ENCODE measurements around the gene EFNA4.
A peak's percentile ranks its signal among the peaks of the same experiment; 100 is the strongest.

The EFNA4 gene

DNA sequence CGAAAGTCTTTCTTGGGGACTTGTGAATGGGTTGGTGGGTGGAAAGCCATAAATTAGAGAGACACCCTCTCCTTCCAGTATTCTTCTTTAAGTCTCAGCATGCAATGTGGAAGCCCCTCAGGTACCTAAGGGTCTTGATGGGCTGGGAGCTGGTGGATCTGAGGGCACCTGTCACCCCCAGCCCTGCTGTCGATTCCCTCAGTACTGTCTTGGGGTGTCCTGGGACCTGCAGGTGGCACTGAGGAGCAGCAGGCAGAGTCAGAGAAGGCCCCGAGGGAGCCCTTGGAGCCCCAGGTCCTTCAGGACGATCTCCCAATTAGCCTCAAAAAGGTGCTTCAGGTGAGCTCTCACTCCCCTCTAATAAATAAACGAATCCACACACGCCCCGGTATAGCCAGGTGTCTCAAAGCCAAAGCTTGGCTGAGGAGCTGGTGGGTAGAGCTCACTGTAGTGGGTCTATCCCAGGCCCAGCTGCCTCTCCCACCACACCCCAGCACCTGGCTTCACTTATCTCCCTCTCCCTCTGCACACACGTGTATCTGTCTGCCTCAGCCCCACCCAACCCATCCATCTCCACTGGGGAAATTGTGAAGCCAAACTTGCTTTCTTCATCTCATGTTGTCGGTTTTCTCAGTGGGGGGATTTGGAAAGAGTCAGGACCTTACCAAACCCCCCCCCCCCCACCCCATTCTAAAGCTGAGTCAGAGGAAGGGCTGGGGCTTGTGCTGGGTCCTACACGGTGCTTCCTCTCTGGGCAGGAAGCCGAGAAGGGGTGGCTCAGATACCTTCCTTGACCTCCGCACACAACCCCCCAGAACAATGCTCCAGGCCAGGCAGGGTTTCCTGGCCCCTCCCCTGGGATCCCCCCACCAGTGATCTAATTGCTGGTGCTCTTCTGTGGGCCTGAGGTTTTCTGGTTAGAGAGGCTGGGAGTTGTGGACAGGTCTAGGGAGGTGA, 10.8 kb upstream of the EFNA4 start:
- DNase-seq: peak in 1 of 2 donors; percentile 32

DNA sequence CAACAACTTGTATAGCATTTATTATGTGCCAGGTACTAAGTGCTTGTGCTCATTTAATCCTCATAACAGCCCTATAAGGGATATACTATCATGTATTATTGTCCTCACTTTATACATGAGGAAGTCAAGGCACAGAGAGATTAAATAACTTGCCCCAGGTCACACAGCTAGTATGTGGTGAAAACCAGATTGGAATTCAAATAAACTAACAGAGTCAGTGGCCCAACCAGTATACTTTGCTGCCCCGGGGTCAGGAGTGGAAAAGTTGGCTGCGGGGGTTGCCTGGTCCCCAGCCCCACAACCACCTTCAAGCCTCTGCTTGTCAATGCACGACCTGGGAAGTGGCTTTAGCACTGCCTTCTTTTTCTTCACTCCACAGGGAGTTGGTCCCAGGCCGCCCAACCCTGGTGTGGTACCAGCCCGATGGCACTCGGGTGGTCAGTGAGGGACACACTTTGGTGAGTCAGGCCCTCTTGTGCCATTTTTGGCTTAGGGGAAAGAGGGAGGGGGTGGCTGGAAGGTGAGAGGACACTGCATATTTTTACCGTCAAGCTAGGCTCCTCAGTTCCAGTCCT, 9.9 kb upstream of the EFNA4 start:
- no peak for DNase-seq

DNA sequence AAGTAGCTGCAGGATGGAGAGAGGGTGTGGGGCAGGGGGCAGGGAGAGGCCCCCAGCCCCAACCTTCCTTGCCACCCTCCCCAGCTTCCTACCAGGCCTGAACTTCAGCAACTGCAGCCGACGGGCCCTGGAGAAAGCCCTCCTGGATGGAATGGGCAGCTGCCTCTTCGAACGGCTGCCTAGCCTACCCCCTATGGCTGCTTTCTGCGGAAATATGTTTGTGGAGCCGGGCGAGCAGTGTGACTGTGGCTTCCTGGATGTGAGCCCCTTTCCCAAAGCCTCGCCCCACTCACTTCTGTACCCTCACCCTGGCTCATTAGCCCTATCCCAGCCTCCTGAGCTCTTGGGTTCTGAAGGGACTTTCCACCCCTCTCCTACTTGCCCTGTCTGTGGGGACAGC, 6.4 kb upstream of the EFNA4 start:
- DNase-seq: no peak

DNA sequence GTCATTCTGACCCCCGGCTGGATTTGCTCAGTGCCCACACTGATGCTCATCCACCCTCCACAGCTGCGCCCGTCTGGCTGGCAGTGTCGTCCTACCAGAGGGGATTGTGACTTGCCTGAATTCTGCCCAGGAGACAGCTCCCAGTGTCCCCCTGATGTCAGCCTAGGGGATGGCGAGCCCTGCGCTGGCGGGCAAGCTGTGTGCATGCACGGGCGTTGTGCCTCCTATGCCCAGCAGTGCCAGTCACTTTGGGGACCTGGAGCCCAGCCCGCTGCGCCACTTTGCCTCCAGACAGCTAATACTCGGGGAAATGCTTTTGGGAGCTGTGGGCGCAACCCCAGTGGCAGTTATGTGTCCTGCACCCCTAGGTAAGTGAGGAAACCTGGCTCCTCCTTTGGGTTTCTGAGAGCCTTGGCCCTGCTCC, 5.7 kb upstream of the EFNA4 start:
- DNase-seq: no peak

DNA sequence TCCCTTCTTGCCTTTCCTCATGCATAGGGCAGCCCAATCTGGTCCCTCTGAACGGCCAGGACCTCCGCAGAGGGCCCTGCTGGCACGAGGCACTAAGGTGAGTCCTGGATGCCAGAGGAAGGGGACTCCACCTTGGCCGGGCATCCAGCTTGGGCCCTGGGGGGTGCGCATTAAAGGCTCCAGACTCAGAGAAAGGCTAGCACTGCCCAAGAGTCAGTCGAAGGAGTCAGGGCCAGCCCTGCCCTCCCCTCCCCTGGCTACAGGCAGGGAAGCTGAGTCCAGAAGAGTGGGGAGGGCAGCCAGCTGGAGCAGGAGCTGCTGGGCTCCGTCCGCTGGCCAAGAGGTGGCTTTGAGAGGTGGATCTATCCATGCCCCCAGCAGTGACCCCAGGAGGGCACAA, 2.8 kb upstream of the EFNA4 start:
- no peak for DNase-seq

DNA sequence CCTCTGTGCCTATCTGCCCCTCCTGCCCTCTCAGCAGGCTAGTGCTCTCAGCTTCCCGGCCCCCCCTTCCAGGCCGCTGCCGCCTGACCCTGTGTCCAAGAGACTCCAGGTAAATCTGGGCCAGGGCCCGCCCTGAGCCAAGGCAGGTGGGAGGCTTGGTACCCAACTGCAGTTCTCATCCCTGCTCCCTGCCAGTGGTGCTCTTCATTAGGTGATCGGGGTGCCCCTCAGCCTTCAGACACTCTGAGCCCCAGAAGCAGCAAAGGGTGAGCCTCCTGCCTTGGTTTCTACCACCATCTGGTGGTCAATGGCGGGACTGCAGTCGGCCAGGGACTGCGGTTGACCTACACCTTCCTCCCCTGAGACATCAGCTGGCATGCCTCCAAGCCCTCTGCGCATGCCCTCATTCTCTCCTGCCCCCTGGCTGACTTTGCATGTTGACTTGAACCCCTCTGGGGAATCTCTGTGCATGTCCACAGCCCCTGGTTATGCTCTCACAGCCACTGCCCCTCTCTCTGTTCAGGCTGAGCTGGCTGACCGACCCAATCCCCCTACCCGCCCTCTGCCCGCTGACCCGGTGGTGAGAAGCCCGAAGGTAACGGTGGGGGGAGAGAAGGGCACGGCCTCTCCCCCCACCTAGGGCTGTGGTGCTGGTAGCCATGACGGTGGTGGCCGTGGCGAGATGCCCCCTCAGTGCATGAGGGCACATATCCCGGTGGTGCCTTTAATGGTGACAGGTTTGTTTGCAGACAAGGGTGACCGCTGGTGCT, 2.0 kb upstream of the EFNA4 start:
- peak; percentile 94 to 96 for DNase-seq

DNA sequence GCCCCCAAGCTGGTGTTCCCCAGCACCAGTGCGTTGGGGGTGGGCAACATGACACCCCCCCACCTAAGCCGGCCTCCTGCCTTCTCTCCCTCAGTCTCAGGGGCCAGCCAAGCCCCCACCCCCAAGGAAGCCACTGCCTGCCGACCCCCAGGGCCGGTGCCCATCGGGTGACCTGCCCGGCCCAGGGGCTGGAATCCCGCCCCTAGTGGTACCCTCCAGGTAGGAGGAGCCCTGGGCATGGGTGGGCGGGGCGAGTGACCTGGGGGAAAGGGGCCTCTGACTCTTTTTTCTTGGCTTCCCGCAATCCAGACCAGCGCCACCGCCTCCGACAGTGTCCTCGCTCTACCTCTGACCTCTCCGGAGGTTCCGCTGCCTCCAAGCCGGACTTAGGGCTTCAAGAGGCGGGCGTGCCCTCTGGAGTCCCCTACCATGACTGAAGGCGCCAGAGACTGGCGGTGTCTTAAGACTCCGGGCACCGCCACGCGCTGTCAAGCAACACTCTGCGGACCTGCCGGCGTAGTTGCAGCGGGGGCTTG, 1.3 kb upstream of the EFNA4 start:
- no peak for DNase-seq

DNA sequence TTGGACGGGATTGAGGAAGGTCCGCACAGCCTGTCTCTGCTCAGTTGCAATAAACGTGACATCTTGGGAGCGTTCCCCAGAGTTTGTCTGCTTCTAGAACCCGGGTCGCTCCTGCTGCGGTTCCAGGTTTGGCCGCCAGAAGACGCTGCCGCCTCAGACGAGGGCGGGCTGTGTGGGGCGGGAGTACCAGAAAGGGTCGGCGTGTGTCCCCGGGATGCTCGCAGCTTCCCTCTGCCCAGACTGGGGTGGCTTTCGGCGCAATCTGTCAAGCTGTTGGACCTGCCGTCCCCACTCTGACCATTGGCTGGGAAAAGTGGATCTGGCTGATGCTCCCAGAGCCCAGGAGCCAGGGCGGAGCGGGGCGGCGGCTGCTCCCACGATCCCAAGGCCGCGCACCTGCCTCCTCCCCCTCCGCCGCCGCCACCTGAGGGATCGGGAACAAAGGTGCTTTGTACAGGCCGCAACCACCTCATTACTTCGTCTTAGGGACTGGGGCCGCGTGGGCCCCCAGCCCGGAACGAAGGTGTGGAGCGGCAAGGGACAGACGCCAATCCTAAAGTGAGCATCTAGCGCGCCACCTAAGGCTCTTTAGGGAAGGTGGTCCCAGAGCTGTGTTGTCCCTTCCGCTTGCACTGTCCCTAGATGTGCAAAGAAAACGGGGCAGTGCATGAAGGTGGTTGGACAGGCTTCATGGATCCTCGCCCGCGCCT, 683 bp upstream of the EFNA4 start:
- DNase-seq: peak; percentile 68 to 80

DNA sequence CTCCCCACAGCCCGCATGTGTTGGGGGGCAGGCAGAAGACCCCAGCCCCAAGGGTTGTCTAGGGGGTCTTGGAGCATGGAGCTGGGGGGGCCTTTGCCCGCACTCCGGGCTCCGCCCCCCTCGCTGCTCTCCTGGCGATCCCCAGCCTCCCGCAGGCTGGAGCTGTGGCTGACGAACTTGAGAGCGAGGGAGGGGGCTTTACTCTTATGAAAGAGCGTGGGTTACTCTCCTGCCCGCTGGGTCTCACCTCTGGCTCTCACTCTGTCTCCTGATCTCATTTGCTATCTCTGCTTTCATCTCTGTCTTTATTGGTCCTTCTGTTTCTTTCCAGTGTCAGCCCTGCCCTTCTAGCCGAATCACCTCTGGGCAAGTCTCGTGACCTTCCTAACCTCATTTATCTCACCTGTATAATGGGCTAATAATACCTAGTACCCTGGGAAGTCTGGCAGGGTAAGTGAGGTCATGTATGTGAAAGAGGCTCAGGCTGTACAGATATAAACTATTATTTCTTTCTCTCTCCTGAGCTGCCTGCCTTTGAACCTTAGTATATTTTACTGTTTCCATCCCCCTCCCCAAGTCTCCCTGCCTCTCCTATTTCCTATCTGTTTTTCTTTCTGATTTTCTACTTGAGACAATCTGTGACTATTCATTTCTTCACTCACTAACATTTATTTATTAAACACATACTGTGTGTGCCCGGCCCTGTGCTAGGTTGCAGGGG, 731 bp downstream of the EFNA4 start:
- peak in 1 of 2 donors; percentile 47 for DNase-seq

DNA sequence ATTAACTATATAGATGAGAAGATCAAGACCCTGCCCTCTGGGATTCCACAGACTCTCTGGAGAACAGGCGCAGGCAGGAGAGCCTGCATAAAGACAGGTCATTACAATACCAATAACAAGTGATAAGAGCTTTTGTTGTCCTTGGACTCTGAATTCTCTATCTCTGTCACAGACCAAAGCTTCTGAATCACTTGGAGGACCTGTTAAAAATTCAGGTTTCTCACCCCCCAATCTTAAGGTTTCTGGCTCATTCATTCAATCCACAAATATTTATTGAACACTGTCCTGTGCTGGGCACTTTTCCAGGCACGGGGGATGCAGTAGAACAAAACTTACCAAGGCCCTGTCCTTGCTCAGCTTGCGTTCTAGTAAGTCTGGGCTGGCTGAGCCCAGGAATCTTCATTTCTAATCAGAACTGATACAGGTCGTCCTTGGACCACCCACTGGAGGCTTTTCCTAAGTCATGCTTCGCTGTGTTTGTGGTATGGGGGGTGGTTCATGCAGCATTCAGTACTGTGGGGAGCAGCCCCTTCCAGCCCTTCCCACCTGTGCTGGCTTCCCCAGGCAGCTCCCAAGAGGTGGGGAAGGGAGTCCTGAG, 1.4 kb downstream of the EFNA4 start:
- DNase-seq: no peak

DNA sequence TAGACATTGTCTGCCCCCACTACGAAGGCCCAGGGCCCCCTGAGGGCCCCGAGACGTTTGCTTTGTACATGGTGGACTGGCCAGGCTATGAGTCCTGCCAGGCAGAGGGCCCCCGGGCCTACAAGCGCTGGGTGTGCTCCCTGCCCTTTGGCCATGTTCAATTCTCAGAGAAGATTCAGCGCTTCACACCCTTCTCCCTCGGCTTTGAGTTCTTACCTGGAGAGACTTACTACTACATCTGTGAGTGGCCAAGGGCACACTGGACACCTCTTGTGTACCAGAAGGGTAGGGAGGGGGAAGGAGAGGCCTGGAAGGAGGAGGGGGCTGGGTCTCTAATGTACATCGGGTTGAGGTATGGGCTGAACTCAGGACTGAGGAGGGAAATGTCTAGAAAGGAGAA, 3.2 kb downstream of the EFNA4 start:
- no peak for DNase-seq

DNA sequence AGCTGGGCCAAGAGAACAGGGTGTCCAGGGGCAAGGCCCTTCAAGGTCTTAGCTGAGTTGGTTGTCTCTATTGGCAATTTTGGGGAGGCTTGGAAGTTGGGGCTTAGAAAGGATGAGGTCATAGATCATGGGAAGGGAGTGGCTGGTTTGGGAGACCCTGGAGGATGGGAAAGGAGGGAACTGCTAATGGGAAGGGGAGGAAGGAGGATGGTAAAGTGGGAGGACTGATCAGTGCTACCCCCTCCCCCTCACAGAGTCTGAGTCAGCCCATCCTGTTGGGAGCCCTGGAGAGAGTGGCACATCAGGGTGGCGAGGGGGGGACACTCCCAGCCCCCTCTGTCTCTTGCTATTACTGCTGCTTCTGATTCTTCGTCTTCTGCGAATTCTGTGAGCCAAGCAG, 5.1 kb downstream of the EFNA4 start:
- DNase-seq: no peak

DNA sequence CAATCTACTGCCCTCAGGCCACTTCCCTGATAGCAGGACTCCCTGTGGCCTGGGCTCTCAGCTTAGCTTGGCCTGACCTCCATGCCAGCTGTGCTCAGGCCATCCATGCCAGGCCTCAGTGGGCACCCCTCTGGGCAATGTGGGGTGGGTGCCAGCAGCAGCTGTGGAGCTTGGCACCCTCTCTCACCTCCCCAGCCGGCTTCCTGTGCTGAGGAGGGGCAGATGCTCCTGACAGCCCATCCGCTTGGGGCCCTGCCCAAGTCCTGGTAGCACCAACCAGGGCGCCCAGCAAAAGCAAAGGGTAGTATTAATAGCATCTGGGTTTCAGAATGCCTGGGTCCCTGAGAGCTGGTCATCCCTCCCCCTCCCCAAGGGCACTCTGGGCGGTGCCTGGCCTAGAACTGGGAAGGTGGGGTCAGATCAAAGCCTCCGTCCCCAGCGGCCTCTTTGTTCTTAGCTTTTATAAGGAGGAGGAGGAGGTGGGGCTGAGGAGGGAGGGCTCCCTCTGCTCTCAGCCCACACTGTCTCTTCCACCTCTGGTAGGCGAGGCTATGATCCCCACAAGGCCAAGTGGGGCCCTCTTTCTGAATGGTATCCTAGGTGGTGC, 6.1 kb downstream of the EFNA4 start:
- DNase-seq: no peak

DNA sequence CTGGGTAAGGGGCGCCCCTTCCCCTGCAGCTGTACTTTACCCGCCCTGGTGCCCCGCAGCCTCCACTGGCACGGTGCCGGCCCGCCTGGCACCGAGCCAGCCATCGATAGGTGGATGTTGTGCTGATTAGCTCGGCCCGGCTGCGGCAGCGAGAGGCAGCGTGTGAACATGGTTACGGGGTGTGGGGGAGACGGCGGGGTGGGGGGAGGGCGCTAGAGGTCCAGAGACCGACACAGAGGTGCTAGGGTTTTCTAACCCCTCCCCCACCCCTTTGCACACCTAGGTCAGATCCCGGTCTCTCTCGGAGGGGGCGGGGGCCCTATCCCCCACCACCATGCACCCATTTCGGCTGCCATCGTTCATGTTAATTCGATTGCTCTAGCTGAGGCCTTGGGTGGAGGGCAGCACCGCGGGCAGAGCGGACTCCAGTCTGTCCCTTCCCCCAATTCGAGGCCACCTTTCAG, 6.7 kb downstream of the EFNA4 start:
- no peak for DNase-seq

DNA sequence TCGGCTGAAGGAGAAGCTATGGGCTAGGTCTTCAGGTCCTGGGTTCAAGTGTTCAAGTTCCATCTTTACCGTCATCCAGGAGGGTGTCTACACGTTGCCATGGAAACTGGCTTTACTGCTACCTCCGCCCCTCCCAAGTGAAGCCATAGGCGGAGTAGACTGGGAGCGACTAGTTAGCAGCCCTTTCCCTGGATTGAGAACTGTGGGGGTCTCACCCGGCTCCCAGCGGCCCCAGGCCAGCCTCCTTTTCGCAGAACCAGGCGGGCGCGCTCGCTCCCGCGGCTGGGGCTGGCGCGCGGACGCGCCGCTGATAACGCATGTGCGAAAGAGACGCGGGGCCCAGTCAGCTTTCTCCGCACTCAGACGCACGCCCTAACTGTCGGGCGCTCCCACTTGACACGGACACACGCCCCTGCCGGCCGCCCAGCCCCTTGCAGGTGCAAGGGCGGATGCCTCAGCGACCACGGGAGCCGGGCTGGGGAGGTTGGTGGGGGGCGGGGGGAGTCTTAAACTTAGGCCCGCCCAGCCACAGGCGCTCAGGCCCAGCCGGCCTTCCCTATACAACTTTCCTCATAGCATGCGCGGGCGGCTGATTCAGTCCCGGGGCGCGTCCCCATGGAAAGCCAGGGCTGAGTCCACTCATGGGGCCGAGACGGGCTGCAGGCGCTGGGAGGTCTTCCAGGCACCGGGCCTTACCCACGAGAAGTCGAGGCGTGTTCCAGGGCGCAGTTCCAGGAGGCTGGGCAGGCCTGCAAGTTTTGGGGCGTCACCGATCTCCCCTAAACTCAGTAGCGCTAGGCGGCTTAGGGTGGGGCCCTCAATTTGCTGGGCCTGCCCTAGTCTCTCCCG, 7.4 kb downstream of the EFNA4 start:
- DNase-seq: peak; percentile 83 to 84

DNA sequence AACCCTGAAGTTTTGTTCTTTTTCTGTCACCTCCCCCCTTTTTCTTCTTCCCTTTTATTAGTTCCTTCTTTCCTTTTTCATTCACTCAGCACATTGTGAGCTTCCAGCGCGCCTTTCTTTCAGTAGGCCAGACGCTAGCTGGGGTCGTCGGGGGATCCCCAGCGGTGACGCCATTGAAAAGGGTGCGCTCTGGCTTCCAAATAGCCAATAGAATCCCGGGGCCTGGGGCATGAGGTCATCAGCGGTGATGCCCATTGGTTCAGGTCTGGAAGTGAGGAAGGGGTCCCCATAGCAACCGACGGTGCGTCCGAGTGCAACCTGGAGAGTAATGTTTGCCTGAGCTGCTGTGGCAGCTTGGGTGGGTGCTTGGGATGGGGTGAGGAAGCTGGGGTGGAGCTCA, 8.2 kb downstream of the EFNA4 start:
- no peak for DNase-seq

DNA sequence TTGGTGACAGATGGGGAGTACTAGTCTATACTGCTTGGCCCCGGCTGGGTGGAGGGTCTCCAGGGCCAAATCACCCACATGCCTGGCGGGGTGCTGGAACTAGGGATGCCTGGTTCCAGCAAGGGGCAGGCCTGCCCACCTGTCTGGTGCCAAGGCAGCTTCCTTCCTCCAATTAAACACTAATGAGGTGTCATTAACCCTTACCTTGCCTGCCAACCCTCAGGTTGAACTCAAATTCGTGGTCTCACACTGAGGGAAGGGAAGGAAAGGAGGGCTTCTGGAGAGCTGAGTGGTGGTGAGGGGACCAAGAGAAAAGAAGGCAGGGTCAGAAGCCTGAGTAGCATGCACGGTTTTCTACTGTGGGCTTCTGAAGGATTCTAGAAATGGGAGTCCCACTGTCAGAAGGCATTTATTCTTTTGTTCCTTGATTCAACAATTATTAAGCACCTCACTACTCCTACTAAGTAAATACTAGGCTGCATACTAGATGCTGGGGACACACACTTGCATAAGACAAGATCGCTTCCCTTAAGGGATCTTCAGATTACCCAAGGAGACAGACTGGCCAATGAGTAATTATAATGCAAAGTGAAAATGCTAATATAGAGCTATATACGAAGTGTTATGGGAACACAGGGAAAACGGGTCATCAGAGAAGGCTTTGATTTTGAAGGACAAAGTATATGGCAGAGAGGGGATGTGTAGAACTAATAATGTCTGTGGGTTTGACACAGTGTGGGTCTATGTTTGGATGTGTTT, 9.2 kb downstream of the EFNA4 start:
- DNase-seq: no peak

DNA sequence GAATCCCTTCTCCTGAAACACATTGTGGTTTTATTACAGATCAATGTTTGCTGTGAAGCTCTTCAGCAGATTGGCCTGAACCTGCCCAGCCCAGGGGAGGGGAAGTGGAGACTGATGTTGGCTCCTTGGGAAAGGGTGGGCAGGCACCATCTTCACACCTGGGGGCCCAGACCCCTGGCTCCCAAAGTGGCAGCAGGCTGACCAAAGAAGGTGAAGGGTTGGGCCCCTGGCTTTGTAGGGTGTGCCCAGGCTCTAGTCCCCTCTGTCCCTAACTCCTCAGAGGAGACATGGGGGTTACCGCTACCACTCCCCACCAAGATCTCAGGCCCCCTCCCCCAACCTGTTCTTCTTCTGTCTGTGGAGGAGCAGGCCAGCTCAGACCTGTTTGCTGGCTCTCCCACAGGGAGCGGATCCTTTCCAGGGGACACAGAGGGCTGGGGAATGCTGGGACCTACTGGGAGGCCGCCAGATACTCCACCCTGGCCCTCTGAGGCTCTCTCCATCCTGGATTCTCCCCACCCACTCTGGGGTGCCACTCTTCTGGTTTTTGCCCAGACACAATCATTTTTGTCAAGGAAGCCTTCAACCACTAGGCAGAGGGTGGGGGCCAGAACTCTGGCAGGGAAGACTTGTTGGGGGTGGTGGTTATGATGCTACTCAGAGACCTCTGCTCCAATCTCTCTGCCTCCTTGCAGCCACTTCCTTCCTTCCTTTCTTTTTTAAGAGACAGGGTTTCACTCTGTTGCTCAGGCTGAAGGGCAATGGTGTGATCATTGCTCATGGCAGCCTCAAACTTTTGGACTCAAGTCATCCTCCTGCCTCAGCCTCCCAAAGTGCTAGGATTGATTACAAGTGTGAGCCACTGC, 10.1 kb downstream of the EFNA4 start:
- DNase-seq: no peak

All from CD4-positive, alpha-beta T cell treated with Interferon alpha-2 for 1 hour (primary cell).